ENCODE data around the gene DDRGK1. TPM values are rescaled to one million over a fixed set of nuclear protein-coding genes. Genes with fewer than 3 reads are reported as not detected.

The DDRGK1 gene
- total and polyA plus RNA-seq, 7 experiments from 2014 or later = 39.4 to 60.3 (median 46.6) TPM

Other genes starting within 250 kb of the DDRGK1 start
- gene GNRH2, start 161.1 kb downstream of the DDRGK1 start, total RNA-seq = 1 to 10 TPM in 4 of 5 experiments, under 1 TPM in 1; 0.88 to 2.9 (median 1.4) TPM
- not detected for gene GNRH2, start 161.1 kb downstream of the DDRGK1 start, polyA plus RNA-seq
- gene MRPS26, start 158.6 kb downstream of the DDRGK1 start, total RNA-seq = 10 to 100 TPM; 22.2 to 41.6 (median 29.5) TPM
- gene MRPS26, start 158.6 kb downstream of the DDRGK1 start, polyA plus RNA-seq = 10 to 100 TPM; 71.6 to 94.2 TPM
- gene OXT, start 133.1 kb downstream of the DDRGK1 start, total RNA-seq = 1 to 10 TPM in 2 of 5 experiments, not detected in 3; 1.8 to 2.3 TPM
- gene OXT, start 133.1 kb downstream of the DDRGK1 start, polyA plus RNA-seq = 1 to 10 TPM; 1.2 to 1.4 TPM
- under 1 TPM in 1 of 5 experiments, not detected in 4; 0.89 TPM for gene AVP, start 120.0 kb downstream of the DDRGK1 start, total RNA-seq
- not detected for gene AVP, start 120.0 kb downstream of the DDRGK1 start, polyA plus RNA-seq
- 10 to 100 TPM; 24.5 to 41.9 (median 30.6) TPM for gene FASTKD5, start 44.8 kb downstream of the DDRGK1 start, total RNA-seq
- gene FASTKD5, start 44.8 kb downstream of the DDRGK1 start, polyA plus RNA-seq = 10 to 100 TPM; 21.2 to 26.3 TPM
- 10 to 100 TPM in 2 of 5 experiments, 1 to 10 TPM in 3; 8.3 to 13.8 (median 9.5) TPM for gene UBOX5, start 44.8 kb downstream of the DDRGK1 start, total RNA-seq
- gene UBOX5, start 44.8 kb downstream of the DDRGK1 start, polyA plus RNA-seq = 1 to 10 TPM; 5.8 to 8.7 TPM
- gene LZTS3, start 31.1 kb downstream of the DDRGK1 start, total RNA-seq = 10 to 100 TPM in 4 of 5 experiments, under 1 TPM in 1; 0.73 to 34.6 (median 22.0) TPM
- gene LZTS3, start 31.1 kb downstream of the DDRGK1 start, polyA plus RNA-seq = 1 to 10 TPM; 4.4 to 4.8 TPM
- gene ITPA, start 4.8 kb upstream of the DDRGK1 start, total RNA-seq = 10 to 100 TPM; 37.7 to 71.2 (median 43.5) TPM
- 10 to 100 TPM; 50.1 to 62.3 TPM for gene ITPA, start 4.8 kb upstream of the DDRGK1 start, polyA plus RNA-seq
- 1 to 10 TPM in 2 of 5 experiments, under 1 TPM in 2, not detected in 1; 0.19 to 1.5 (median 0.93) TPM for gene SLC4A11, start 34.5 kb upstream of the DDRGK1 start, total RNA-seq
- gene SLC4A11, start 34.5 kb upstream of the DDRGK1 start, polyA plus RNA-seq = not detected
- gene DNAAF9, start 203.0 kb upstream of the DDRGK1 start, total RNA-seq = 1 to 10 TPM; 2.4 to 8.8 (median 3.5) TPM
- 1 to 10 TPM in 1 of 2 donors, under 1 TPM in 1; 0.71 to 1.1 TPM for gene DNAAF9, start 203.0 kb upstream of the DDRGK1 start, polyA plus RNA-seq

Measured in naive thymus-derived CD4-positive, alpha-beta T cell (primary cell).